MM.1S (cell line): ENCODE results near the gene SMAD7.

Experiments
- CTCF ChIP-seq: fragments of 300-600 bp; sonication (generic); IDR thresholded peaks from 2 replicates; pipeline ENCODE4 v1.5.1; 2016; ENCODE audit warnings: antibody characterized with exemption, low read length, mixed read lengths
- EZH2 ChIP-seq: fragments of 300-600 bp; sonication (generic); optimal IDR thresholded peaks from 2 replicates; pipeline ENCODE3; 2017; ENCODE audit warnings: low read depth, mild to moderate bottlenecking, antibody characterized with exemption, low read length, mixed read lengths
- EZH2phosphoT487 ChIP-seq: fragments of 300-600 bp; sonication (generic); IDR thresholded peaks from 2 replicates; pipeline ENCODE4 v1.6.1; 2018; ENCODE audit warnings: antibody characterized with exemption, low read length

GRCh38 chr18:48922226-48922800, 28.5 kb downstream of the SMAD7 start:
- TF ChIP-seq CTCF (no peak), EZH2 (no peak), EZH2phosphoT487 (no peak)
